T-helper 22 cell (primary cell): ENCODE results near the gene RNU1-2.
A peak's percentile ranks its signal among the peaks of the same experiment; 100 is the strongest.
"Not testable (repeated sequence)": the region's sequence is repeated elsewhere in the genome, so short reads cannot be mapped to it uniquely, and the experiment has no call there.

ENCODE experiments used
- DNase-seq: peaks from one replicate; pipeline ENCODE4 v3.0.0-alpha.2; 2020; ENCODE audit warnings: low read depth

RNU1-2 gene

GRCh38 chr1:16911851-16912721, 16.3 kb downstream of the RNU1-2 start:
- not testable (repeated sequence) for DNase-seq

GRCh38 chr1:16912742-16913141, 17.0 kb downstream of the RNU1-2 start:
- DNase-seq: not testable (repeated sequence)

GRCh38 chr1:16913181-16913832, 17.5 kb downstream of the RNU1-2 start:
- no peak for DNase-seq

GRCh38 chr1:16913833-16914662, 18.3 kb downstream of the RNU1-2 start:
- DNase-seq: peak; percentile 92

GRCh38 chr1:16914928-16915626, 19.3 kb downstream of the RNU1-2 start:
- DNase-seq: not testable (repeated sequence)

- DNase-seq: no peak
These were observed 19.8 kb downstream of the RNU1-2 start for GRCh38 chr1:16915627-16915973.

- DNase-seq: not testable (repeated sequence)
These were observed 20.5 kb downstream of the RNU1-2 start for GRCh38 chr1:16916036-16916880.

GRCh38 chr1:16918371-16918770, 22.6 kb downstream of the RNU1-2 start:
- no peak for DNase-seq

GRCh38 chr1:16918936-16919665, 23.3 kb downstream of the RNU1-2 start:
- not testable (repeated sequence) for DNase-seq

GRCh38 chr1:16920951-16921350, 25.2 kb downstream of the RNU1-2 start:
- no peak for DNase-seq

- no peak for DNase-seq
These were observed 25.8 kb downstream of the RNU1-2 start, which contains the start of gene CROCC for GRCh38 chr1:16921391-16922185. TSS of gene CROCC (plus strand) at chr1:16921931. CDS start at chr1:16922019, 88 bp downstream.

- DNase-seq: no peak
These were observed 26.7 kb downstream of the RNU1-2 start for GRCh38 chr1:16922466-16922865.

GRCh38 chr1:16922885-16923431, 27.2 kb downstream of the RNU1-2 start:
- DNase-seq: no peak

GRCh38 chr1:16924216-16924918, 28.6 kb downstream of the RNU1-2 start:
- no peak for DNase-seq

- no peak for DNase-seq
These were observed 29.2 kb downstream of the RNU1-2 start for GRCh38 chr1:16924919-16925477.

- no peak for DNase-seq
These were observed 30.1 kb downstream of the RNU1-2 start for GRCh38 chr1:16925635-16926490.

GRCh38 chr1:16926491-16927073, 30.8 kb downstream of the RNU1-2 start:
- DNase-seq: no peak
